ENCODE results near the gene ARL8A.
"Not testable (repeated sequence)": the region's sequence is repeated elsewhere in the genome, so short reads cannot be mapped to it uniquely, and the experiment has no call there.

ARL8A gene

GRCh38 chr1:202152399-202152798, 7.9 kb upstream of the ARL8A start:
- H3K27me3 ChIP-seq (ENCODE audit: control insufficient read depth, insufficient read depth, low read length): peaks cover 14% of the 10 kb centered on the region
- peaks cover 8% of the 10 kb centered on the region for H3K4me1 ChIP-seq (ENCODE audit: control insufficient read depth, insufficient read depth, low read length)
- no peaks in the 10 kb centered on the region for H3K36me3 ChIP-seq (ENCODE audit: insufficient read depth, low read length)
- H3K4me3 ChIP-seq (ENCODE audit: low read length): no peak overlapping the region
- H3K9ac ChIP-seq (ENCODE audit: low read depth, low read length): no peak overlapping the region
- H3K4me2 ChIP-seq (ENCODE audit: low read length): no peak overlapping the region
- H3K9me3 ChIP-seq (replicated peaks; ENCODE audit: low read length): no peaks in the 10 kb centered on the region

- H3K4me2 ChIP-seq (ENCODE audit: low read length): no peak overlapping the region
- H3K9me3 ChIP-seq (replicated peaks; ENCODE audit: low read length): no peaks in the 10 kb centered on the region
- no peaks in the 10 kb centered on the region for H3K36me3 ChIP-seq (ENCODE audit: insufficient read depth, low read length)
- no peak overlapping the region for H3K4me3 ChIP-seq (ENCODE audit: low read length)
- H3K27me3 ChIP-seq (ENCODE audit: control insufficient read depth, insufficient read depth, low read length): peaks cover 14% of the 10 kb centered on the region
- no peak overlapping the region for H3K9ac ChIP-seq (ENCODE audit: low read depth, low read length)
- H3K4me1 ChIP-seq (ENCODE audit: control insufficient read depth, insufficient read depth, low read length): peaks cover 8% of the 10 kb centered on the region
Measured at GRCh38 chr1:202151045-202151444, 6.5 kb upstream of the ARL8A start.

GRCh38 chr1:202150602-202151001, 6.1 kb upstream of the ARL8A start:
- H3K4me3 ChIP-seq (ENCODE audit: low read length): no peak overlapping the region
- H3K36me3 ChIP-seq (ENCODE audit: insufficient read depth, low read length): no peaks in the 10 kb centered on the region
- H3K4me1 ChIP-seq (ENCODE audit: control insufficient read depth, insufficient read depth, low read length): peaks cover 8% of the 10 kb centered on the region
- H3K9me3 ChIP-seq (replicated peaks; ENCODE audit: low read length): no peaks in the 10 kb centered on the region
- H3K27me3 ChIP-seq (ENCODE audit: control insufficient read depth, insufficient read depth, low read length): peaks cover 14% of the 10 kb centered on the region
- H3K9ac ChIP-seq (ENCODE audit: low read depth, low read length): no peak overlapping the region
- H3K4me2 ChIP-seq (ENCODE audit: low read length): no peak overlapping the region

GRCh38 chr1:202150187-202150586, 5.7 kb upstream of the ARL8A start:
- Histone ChIP-seq H3K4me1 (ENCODE audit: control insufficient read depth, insufficient read depth, low read length) (peaks cover 11% of the 10 kb centered on the region), H3K36me3 (ENCODE audit: insufficient read depth, low read length) (no peaks in the 10 kb centered on the region), H3K4me3 (ENCODE audit: low read length) (no peak overlapping the region), H3K4me2 (ENCODE audit: low read length) (no peak overlapping the region), H3K27me3 (ENCODE audit: control insufficient read depth, insufficient read depth, low read length) (peaks cover 14% of the 10 kb centered on the region), H3K9me3 (replicated peaks; ENCODE audit: low read length) (no peaks in the 10 kb centered on the region), H3K9ac (ENCODE audit: low read depth, low read length) (no peak overlapping the region)

GRCh38 chr1:202149566-202149965, 5.0 kb upstream of the ARL8A start:
- peaks cover 10% of the 10 kb centered on the region for H3K4me1 ChIP-seq (ENCODE audit: control insufficient read depth, insufficient read depth, low read length)
- no peaks in the 10 kb centered on the region for H3K36me3 ChIP-seq (ENCODE audit: insufficient read depth, low read length)
- H3K9ac ChIP-seq (ENCODE audit: low read depth, low read length): no peak overlapping the region
- no peaks in the 10 kb centered on the region for H3K9me3 ChIP-seq (replicated peaks; ENCODE audit: low read length)
- H3K27me3 ChIP-seq (ENCODE audit: control insufficient read depth, insufficient read depth, low read length): peaks cover 14% of the 10 kb centered on the region
- no peak overlapping the region for H3K4me3 ChIP-seq (ENCODE audit: low read length)
- no peak overlapping the region for H3K4me2 ChIP-seq (ENCODE audit: low read length)

DNA sequence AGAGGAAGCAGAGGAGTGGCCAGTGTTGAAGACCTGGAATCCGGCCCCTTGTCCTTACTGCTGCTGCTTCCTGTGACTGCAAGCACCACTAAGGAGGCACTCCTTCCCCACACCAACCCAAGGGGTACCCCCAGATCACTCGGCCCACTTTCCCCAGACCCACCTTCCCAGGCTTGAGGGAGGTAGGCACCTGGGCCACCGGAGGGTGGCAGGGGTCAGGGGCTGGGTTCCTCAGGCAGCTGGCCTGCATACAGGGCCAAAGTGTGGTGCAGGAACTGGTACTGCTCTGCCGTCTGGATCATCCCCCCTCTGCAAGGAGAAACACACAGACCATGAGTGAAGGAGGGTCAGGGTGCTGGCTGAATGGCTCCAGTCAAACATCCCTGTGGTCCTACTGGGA, 3.9 kb upstream of the ARL8A start:
- Histone ChIP-seq H3K9ac (ENCODE audit: low read depth, low read length) (no peak overlapping the region), H3K27me3 (ENCODE audit: control insufficient read depth, insufficient read depth, low read length) (peaks cover 5% of the 10 kb centered on the region), H3K4me3 (ENCODE audit: low read length) (no peak overlapping the region)

DNA sequence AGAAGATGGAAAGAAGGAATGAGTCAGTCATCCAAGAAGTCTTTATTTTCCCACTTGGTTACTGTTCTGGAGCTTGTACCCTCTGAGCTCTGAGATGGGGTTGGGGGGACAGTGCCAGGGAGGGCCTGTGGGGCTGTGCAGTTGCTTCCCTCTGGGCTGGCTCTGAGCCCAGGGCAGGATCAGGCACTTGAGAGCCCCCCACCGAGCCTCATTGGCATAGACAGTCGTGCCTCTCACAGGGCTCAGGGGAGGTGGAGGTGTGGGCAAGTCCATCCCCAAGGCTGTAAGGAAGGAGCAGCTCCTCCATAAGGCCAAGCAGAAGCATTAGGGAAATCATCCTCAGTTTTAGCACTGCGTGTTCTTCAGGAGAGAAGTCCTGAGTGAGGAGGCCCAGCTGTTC, 2.5 kb upstream of the ARL8A start:
- Histone ChIP-seq H3K27me3 (ENCODE audit: control insufficient read depth, insufficient read depth, low read length) (peaks cover 3% of the 10 kb centered on the region), H3K4me2 (ENCODE audit: low read length) (no peak overlapping the region), H3K36me3 (ENCODE audit: insufficient read depth, low read length) (no peaks in the 10 kb centered on the region), H3K9ac (ENCODE audit: low read depth, low read length) (no peak overlapping the region), H3K4me1 (ENCODE audit: control insufficient read depth, insufficient read depth, low read length) (peaks cover 17% of the 10 kb centered on the region), H3K4me3 (ENCODE audit: low read length) (no peak overlapping the region), H3K9me3 (replicated peaks; ENCODE audit: low read length) (no peaks in the 10 kb centered on the region)

More for the DNA sequence above, 3.9 kb upstream of the ARL8A start:
- no peak overlapping the region for H3K4me2 ChIP-seq (ENCODE audit: low read length)
- peaks cover 10% of the 10 kb centered on the region for H3K4me1 ChIP-seq (ENCODE audit: control insufficient read depth, insufficient read depth, low read length)
- H3K9me3 ChIP-seq (replicated peaks; ENCODE audit: low read length): no peaks in the 10 kb centered on the region
- no peaks in the 10 kb centered on the region for H3K36me3 ChIP-seq (ENCODE audit: insufficient read depth, low read length)

DNA sequence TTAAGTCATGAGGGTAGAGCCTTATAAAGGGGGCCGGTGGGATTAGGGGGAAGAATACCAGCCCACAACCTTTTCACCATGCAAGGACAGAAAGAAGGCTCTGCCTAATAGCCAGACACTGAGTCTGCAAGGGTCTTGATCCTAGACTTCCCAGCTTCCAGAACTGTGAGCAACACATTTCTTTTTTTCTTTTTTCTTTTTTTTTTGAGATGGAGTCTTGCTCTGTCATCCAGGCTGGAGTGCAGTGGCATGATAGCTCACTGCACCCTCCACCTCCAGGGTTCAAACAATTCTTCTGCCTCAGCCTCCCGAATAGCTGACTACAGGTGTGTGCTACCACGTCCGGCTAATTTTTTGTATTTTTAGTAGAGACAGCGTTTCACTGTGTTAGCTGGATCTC, 1.7 kb upstream of the ARL8A start:
- Histone ChIP-seq H3K4me2 (ENCODE audit: low read length) (no peak overlapping the region), H3K36me3 (ENCODE audit: insufficient read depth, low read length) (no peaks in the 10 kb centered on the region), H3K4me1 (ENCODE audit: control insufficient read depth, insufficient read depth, low read length) (peaks cover 17% of the 10 kb centered on the region), H3K9me3 (replicated peaks; ENCODE audit: low read length) (no peaks in the 10 kb centered on the region), H3K27me3 (ENCODE audit: control insufficient read depth, insufficient read depth, low read length) (peaks cover 3% of the 10 kb centered on the region), H3K9ac (ENCODE audit: low read depth, low read length) (no peak overlapping the region), H3K4me3 (ENCODE audit: low read length) (no peak overlapping the region)

- not testable (repeated sequence) for H3K4me3 ChIP-seq (ENCODE audit: low read length); H3K27me3 ChIP-seq (ENCODE audit: control insufficient read depth, insufficient read depth, low read length)
Measured at GRCh38 chr1:202145744-202146140, 1.2 kb upstream of the ARL8A start.

DNA sequence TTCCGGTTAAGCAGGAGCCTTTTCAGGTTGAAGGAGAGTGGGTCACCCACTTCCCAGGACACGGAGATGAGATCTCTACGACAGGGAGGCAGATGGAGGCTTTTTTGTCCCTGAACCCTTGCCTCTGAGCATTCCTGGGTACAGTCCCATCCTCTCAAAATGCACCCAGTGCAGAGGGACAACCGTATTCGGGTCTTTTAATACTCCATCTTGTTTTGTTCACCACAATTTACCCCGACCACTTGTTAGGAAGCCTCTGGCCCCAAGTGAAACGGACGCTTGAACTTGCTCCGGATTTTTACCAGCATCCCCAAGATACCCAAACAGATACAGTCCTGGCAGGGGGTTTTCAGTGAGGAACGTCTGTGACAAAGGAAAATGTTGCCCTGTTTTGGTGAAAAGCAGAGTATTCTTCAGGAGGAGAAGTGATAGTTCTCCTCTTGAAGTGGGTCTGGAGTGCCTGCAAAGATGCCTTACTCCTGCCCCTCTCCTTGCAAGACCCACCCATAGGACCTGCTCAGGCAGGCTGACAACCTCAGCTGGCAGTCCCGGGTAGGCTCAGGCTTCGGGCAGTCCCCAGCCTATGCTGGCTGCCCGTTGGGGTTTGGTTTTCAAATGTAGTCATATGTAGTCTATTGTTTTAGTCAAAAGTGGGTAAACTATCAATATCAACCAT, 669 bp upstream of the ARL8A start:
- peak overlapping the region; percentile 99 for H3K9ac ChIP-seq (ENCODE audit: low read depth, low read length)
- peaks cover 17% of the 10 kb centered on the region for H3K4me1 ChIP-seq (ENCODE audit: control insufficient read depth, insufficient read depth, low read length)
- peaks cover 6% of the 10 kb centered on the region for H3K36me3 ChIP-seq (ENCODE audit: insufficient read depth, low read length)
- H3K9me3 ChIP-seq (replicated peaks; ENCODE audit: low read length): no peaks in the 10 kb centered on the region
- peaks cover 3% of the 10 kb centered on the region for H3K27me3 ChIP-seq (ENCODE audit: control insufficient read depth, insufficient read depth, low read length)
- H3K4me2 ChIP-seq (ENCODE audit: low read length): peak overlapping the region; percentile 97
- H3K4me3 ChIP-seq (ENCODE audit: low read length): peak overlapping the region; percentile 99

More at GRCh38 chr1:202145744-202146140, 1.2 kb upstream of the ARL8A start:
- H3K4me2 ChIP-seq (ENCODE audit: low read length); H3K9ac ChIP-seq (ENCODE audit: low read depth, low read length); H3K9me3 ChIP-seq (replicated peaks; ENCODE audit: low read length); H3K36me3 ChIP-seq (ENCODE audit: insufficient read depth, low read length): not testable (repeated sequence)
- peaks cover 17% of the 10 kb centered on the region for H3K4me1 ChIP-seq (ENCODE audit: control insufficient read depth, insufficient read depth, low read length)

DNA sequence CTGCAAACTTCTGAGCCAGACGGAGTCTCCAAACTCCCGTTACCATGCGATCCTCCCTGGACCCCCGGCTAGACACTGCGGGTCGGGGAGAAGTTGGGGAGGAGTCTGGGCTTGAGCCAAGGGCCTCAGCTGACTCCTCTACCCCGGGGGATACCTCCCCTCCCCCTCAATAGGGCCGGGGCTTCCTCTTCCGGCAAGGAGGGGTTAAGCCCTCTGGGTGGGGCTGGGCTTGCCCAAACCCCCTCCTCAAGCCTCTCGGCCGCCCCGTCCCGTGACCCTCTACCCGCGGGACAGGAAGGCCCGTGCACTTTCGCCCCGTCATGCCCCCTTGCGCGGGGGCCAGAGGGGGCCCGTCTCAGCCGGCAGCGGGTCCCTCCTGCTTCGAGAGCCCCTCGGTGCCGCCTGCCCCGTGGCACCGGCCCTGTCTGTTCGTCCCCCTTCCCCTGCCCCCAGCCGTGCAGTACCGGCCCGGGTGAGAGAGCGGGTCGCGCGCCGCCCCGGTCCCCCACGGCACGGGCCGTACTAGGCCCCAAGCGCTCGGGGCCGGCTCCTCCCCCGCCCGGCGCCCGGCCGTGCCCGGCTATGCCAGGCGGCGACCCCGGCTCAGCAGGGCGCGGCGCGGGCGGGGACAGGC, 652 bp downstream of the ARL8A start:
- H3K9me3 ChIP-seq (replicated peaks; ENCODE audit: low read length): no peaks in the 10 kb centered on the region
- peak overlapping the region; percentile 99 for H3K4me3 ChIP-seq (ENCODE audit: low read length)
- H3K27me3 ChIP-seq (ENCODE audit: control insufficient read depth, insufficient read depth, low read length): peaks cover 3% of the 10 kb centered on the region
- H3K4me1 ChIP-seq (ENCODE audit: control insufficient read depth, insufficient read depth, low read length): peaks cover 17% of the 10 kb centered on the region
- peak overlapping the region; percentile 99 for H3K9ac ChIP-seq (ENCODE audit: low read depth, low read length)
- peak overlapping the region; percentile 97 for H3K4me2 ChIP-seq (ENCODE audit: low read length)
- H3K36me3 ChIP-seq (ENCODE audit: insufficient read depth, low read length): peaks cover 6% of the 10 kb centered on the region
